Astrocyte of the spinal cord (primary cell): ENCODE data around the gene DNAAF5.
A peak's percentile ranks its signal among the peaks of the same experiment; 100 is the strongest.
"Not testable (repeated sequence)": the region's sequence is repeated elsewhere in the genome, so short reads cannot be mapped to it uniquely, and the experiment has no call there.

ENCODE experiments used
- DNase-seq: peaks from one replicate; pipeline ENCODE4 v3.0.0; 2011; ENCODE audit warnings: low read depth, low spot score
- H3K4me3 ChIP-seq: 2 replicates; pipeline ENCODE4 v1.5.1; 2011; ENCODE audit warnings: low read depth, mild to moderate bottlenecking, low read length, moderate library complexity
- CTCF ChIP-seq: IDR thresholded peaks from 2 replicates; pipeline ENCODE4 v1.5.1; 2012; ENCODE audit warnings: low read depth, mild to moderate bottlenecking, low read length, inconsistent platforms
- in situ Hi-C: cut with HindIII; loops from 2 replicates; pipeline ENCODE4 v1.10.0; 2017; ENCODE audit warnings: low sequenced_read_pairs

The DNAAF5 gene

GRCh38 chr7:786472-787255, 60.2 kb downstream of the DNAAF5 start:
- TF ChIP-seq CTCF, result peak; percentile 94
- in situ Hi-C loops, result no loop called here
- H3K4me3 ChIP-seq, result no peak overlapping the region
- peak; percentile 56 for DNase-seq

- H3K4me3 ChIP-seq, result no peak overlapping the region
- no peak for TF ChIP-seq CTCF
- no peak for DNase-seq
- in situ Hi-C loops, result no loop called here
These were observed 61.1 kb downstream of the DNAAF5 start for GRCh38 chr7:787332-788240.

GRCh38 chr7:791519-791918, 65.0 kb downstream of the DNAAF5 start:
- in situ Hi-C loops, result no loop called here
- DNase-seq, result no peak
- no peak overlapping the region for H3K4me3 ChIP-seq
- no peak for TF ChIP-seq CTCF

GRCh38 chr7:794207-794606, 67.7 kb downstream of the DNAAF5 start:
- no peak for TF ChIP-seq CTCF
- in situ Hi-C loops, result no loop called here
- H3K4me3 ChIP-seq, result no peak overlapping the region
- no peak for DNase-seq

- TF ChIP-seq CTCF, result no peak
- no peak overlapping the region for H3K4me3 ChIP-seq
- no peak for DNase-seq
- in situ Hi-C loops, result no loop called here
These were observed 68.3 kb downstream of the DNAAF5 start for GRCh38 chr7:794671-795329.

- H3K4me3 ChIP-seq, DNase-seq, in situ Hi-C loops: not testable (repeated sequence)
These were observed 70.1 kb downstream of the DNAAF5 start for GRCh38 chr7:796434-797169.
